HG02884 (cell line): ENCODE data around the gene CSF2RB.

Source experiments
- ATAC-seq: cut with Tn5 transposase; IDR thresholded peaks from one replicate; pipeline ENCODE4 v1.9.1; 2021; ENCODE audit warnings: mild to moderate bottlenecking, moderate library complexity; ENCODE audit not compliant: unreplicated experiment

CSF2RB gene

GRCh38 chr22:36934418-36935312 lies 21.2 kb downstream of the CSF2RB start:
- ATAC-seq, result no peak

GRCh38 chr22:36935313-36935610 lies 21.8 kb downstream of the CSF2RB start:
- no peak for ATAC-seq

GRCh38 chr22:36935694-36936093 lies 22.3 kb downstream of the CSF2RB start:
- ATAC-seq, result no peak

- no peak for ATAC-seq
These were observed 23.1 kb downstream of the CSF2RB start for GRCh38 chr22:36936362-36937116.

GRCh38 chr22:36937319-36938027 lies 24.0 kb downstream of the CSF2RB start:
- ATAC-seq, result no peak

- ATAC-seq, result no peak
These were observed 24.6 kb downstream of the CSF2RB start for GRCh38 chr22:36938028-36938425.

- ATAC-seq, result no peak
These were observed 25.5 kb downstream of the CSF2RB start for GRCh38 chr22:36938886-36939285.

GRCh38 chr22:36940676-36941075 lies 27.2 kb downstream of the CSF2RB start:
- no peak for ATAC-seq

- no peak for ATAC-seq
These were observed 29.1 kb downstream of the CSF2RB start for GRCh38 chr22:36942556-36942955.

GRCh38 chr22:36946421-36947158 lies 33.2 kb downstream of the CSF2RB start:
- ATAC-seq, result no peak

GRCh38 chr22:36948273-36949225 lies 35.1 kb downstream of the CSF2RB start:
- no peak for ATAC-seq

- no peak for ATAC-seq
These were observed 37.6 kb downstream of the CSF2RB start for GRCh38 chr22:36950797-36951590.

- no peak for ATAC-seq
These were observed 38.3 kb downstream of the CSF2RB start for GRCh38 chr22:36951746-36952145.

GRCh38 chr22:36953239-36954080 lies 40.0 kb downstream of the CSF2RB start:
- ATAC-seq, result no peak

- no peak for ATAC-seq
These were observed 41.0 kb downstream of the CSF2RB start for GRCh38 chr22:36954251-36955014.

GRCh38 chr22:36955691-36956090 lies 42.3 kb downstream of the CSF2RB start:
- ATAC-seq, result no peak

GRCh38 chr22:36958366-36958765 lies 44.9 kb downstream of the CSF2RB start:
- ATAC-seq, result no peak
